AG09309 (cell line): ENCODE results near the gene IPO5.

Experiments
- DNase-seq: peaks from one replicate; pipeline ENCODE4 v3.0.0-alpha.2; 2010; ENCODE audit warnings: low read depth
- H3K4me3 ChIP-seq: 2 replicates; pipeline ENCODE4 v1.5.1; 2011; ENCODE audit warnings: mild to moderate bottlenecking, low read depth, low read length, moderate library complexity; ENCODE audit not compliant: control insufficient read depth
- CTCF ChIP-seq: IDR thresholded peaks from 2 replicates; pipeline ENCODE4 v1.5.1; 2011; ENCODE audit warnings: mild to moderate bottlenecking, low read depth, low read length, inconsistent platforms; ENCODE audit not compliant: insufficient read depth, control insufficient read depth; ENCODE audit errors: missing control alignments

IPO5 gene

DNA sequence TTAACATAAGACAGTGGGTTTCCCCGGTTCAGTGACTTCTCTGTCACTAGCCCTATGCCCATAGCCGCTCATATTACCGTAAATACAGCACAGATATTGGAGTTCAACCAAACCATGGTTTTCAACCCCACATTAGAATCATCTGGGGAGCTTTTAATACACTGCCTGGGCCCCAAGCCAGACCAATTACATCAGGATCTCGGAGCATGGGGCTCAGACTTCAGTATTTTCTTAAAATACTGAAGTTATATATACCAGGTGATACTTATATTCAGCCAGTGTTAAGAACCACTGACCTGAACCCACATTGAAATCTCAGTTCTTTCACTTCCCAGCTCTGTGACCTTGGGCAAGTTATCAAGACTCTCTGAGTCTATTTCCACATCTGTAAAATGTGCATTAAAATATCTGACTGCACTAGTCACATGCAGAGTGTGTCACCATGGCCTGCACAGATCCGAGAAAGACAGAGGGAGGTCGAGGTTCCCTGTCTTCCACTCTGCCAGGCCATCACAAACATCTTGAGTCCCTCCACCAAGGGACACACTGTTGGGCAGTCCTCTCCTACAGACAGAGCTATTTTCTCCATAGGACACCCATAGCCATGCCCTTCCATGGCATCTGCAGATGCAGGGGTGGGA is 32.2 kb upstream of the IPO5 start:
- no peak for TF ChIP-seq CTCF
- H3K4me3 ChIP-seq, result no peak overlapping the region
- DNase-seq, result no peak

- TF ChIP-seq CTCF, result no peak
- DNase-seq, result no peak
- H3K4me3 ChIP-seq, result no peak overlapping the region
Observed at GRCh38 chr13:97928301-97928700, 25.2 kb upstream of the IPO5 start.

DNA sequence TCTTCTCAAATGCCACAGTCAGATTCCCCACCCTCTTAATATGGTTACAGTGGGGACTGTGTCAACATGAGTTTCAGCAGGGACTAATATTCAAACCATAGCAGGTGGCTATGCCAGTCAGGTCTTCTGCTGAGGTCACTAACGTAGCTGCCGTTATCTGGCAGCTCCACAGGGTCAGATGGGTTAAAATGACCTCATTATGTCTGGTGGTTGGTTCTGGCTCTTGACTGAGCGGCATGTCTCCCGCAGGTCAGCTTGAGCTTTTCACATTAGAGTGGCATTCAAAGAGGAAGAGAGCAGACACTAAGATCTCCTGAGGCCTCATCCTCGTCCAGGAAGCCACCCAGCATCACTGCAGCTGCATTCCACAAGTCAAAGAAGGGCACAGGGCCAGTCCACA is 21.4 kb upstream of the IPO5 start:
- no peak for TF ChIP-seq CTCF
- no peak overlapping the region for H3K4me3 ChIP-seq
- no peak for DNase-seq

- no peak for TF ChIP-seq CTCF
- DNase-seq, result no peak
- no peak overlapping the region for H3K4me3 ChIP-seq
Observed at GRCh38 chr13:97932647-97933046, 20.8 kb upstream of the IPO5 start.

GRCh38 chr13:97933776-97934175 is 19.7 kb upstream of the IPO5 start:
- no peak for TF ChIP-seq CTCF
- DNase-seq, result no peak
- H3K4me3 ChIP-seq, result no peak overlapping the region

DNA sequence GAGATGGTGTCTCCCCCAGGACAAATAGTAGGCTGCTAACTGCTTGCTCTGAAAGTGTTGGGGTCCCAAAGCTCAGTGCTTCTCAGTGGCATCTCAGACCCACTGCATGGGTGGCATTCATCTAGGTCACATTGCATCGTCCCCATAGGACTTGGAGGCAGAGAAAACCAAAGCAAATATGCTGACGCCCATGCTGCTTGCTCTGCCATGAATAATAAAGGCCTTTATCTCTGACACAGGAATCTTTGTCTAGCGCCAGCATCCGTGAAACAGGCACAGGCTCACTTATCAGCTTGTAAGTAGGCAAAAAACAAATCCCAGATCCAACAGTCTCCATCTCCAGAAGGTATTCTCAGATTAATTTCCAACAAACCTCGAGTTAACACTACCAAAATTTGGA is 18.9 kb upstream of the IPO5 start:
- no peak for TF ChIP-seq CTCF
- DNase-seq, result no peak
- no peak overlapping the region for H3K4me3 ChIP-seq

GRCh38 chr13:97935071-97935470 is 18.4 kb upstream of the IPO5 start:
- DNase-seq, result no peak
- no peak overlapping the region for H3K4me3 ChIP-seq
- TF ChIP-seq CTCF, result no peak
